Thoracic aorta (tissue), 2 donors: Measurements from ENCODE around the gene UPK2. TPM values are rescaled to one million over a fixed set of nuclear protein-coding genes. Genes with fewer than 3 reads are reported as not detected.
"Not testable (repeated sequence)": the region's sequence is repeated elsewhere in the genome, so short reads cannot be mapped to it uniquely, and the experiment has no call there.

Experiments used
- ATAC-seq: fragments of 150-250 bp; one replicate; pipeline ENCODE4 v1.8.0; 2017; ENCODE audit warnings: low read depth; ENCODE audit not compliant: insufficient number of reproducible peaks, low FRiP score
- DNase-seq: peaks from one replicate; pipeline ENCODE4 v3.0.0-alpha.2; 2020; ENCODE audit warnings: low spot score
- H3K27ac ChIP-seq, 2 donors: fragments of 200-600 bp; sonication (generic); 1 replicate in 1 of 2; 2 replicates in 1 of 2; pipeline ENCODE4 v1.5.1; 2016; ENCODE audit warnings: mild to moderate bottlenecking in 2 of 2, moderate library complexity in 2 of 2
- H3K27me3 ChIP-seq: fragments of 200-600 bp; sonication (generic); replicated peaks from 2 replicates; pipeline ENCODE4 v1.6.0; 2016; ENCODE audit warnings: mild to moderate bottlenecking; ENCODE audit not compliant: insufficient read depth
- H3K36me3 ChIP-seq: fragments of 200-600 bp; sonication (generic); one replicate; pipeline ENCODE4 v1.5.1; 2016
- H3K4me1 ChIP-seq, 2 donors: fragments of 200-600 bp; sonication (generic); 1 replicate in 1 of 2; 2 replicates in 1 of 2; pipeline versions ENCODE4 v1.5.1 to v1.6.0; 2016; ENCODE audit warnings: low read depth in 2 of 2, mild to moderate bottlenecking in 1 of 2; ENCODE audit not compliant: control insufficient read depth in 1 of 2
- H3K4me3 ChIP-seq: fragments of 200-600 bp; sonication (generic); 2 replicates; pipeline ENCODE4 v1.5.1; 2016; ENCODE audit warnings: mild to moderate bottlenecking
- H3K9me3 ChIP-seq: fragments of 200-600 bp; sonication (generic); 2 replicates; pipeline ENCODE4 v1.5.1; 2016
- CTCF ChIP-seq: fragments of 200-600 bp; sonication (generic); IDR thresholded peaks from one replicate; pipeline ENCODE4 v1.5.1; 2019; ENCODE audit warnings: antibody characterized with exemption
- total RNA-seq, 2 donors: library from RNA; depleted of rRNA; stranded (reverse); fragments of >200 nt; gene quantifications; one replicate each; pipeline versions ENCODE4 v1.1.0 to v1.2.3, GENCODE V29; 2016

UPK2 gene
- total RNA-seq, 2 donors from 2014 or later = not detected

GRCh38 chr11:118958577-118958976, 2.5 kb downstream of the UPK2 start:
- Histone ChIP-seq H3K27ac (no peak overlapping the region), H3K4me3 (no peak overlapping the region), H3K9me3 (no peaks in the 10 kb centered on the region), H3K27me3 (no peaks in the 10 kb centered on the region), H3K36me3 (no peaks in the 10 kb centered on the region), H3K4me1 (no peaks in the 10 kb centered on the region)
- no peak for ATAC-seq
- no peak for TF ChIP-seq CTCF
- DNase-seq = no peak

DNA sequence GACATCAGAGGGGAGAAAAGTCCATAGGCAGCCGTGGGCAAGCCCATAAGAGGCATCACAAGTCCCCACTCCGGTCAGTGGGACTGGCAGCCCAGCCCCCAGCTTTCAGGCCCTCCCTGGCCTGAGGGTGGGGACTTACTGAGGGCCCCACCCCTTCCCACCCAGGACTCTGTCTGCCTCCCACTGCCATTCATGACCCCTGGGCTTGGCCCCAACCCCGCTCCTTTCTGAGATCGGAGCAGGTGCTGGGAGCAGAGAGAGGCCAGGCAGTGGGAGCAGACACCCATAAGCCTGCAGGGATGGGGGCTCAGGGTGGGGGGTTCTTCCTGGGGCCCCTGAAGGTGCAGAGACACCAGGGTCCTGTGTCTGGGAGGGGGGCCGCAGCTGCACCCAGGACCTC, 5.1 kb downstream of the UPK2 start:
- no peaks in the 10 kb centered on the region for H3K4me1 ChIP-seq
- DNase-seq (no peak), ATAC-seq (no peak)
- H3K27ac ChIP-seq = no peak overlapping the region
- TF ChIP-seq CTCF = no peak
- H3K4me3 ChIP-seq = no peak overlapping the region
- H3K27me3 ChIP-seq = no peaks in the 10 kb centered on the region
- H3K36me3 ChIP-seq = no peaks in the 10 kb centered on the region
- no peaks in the 10 kb centered on the region for H3K9me3 ChIP-seq

DNA sequence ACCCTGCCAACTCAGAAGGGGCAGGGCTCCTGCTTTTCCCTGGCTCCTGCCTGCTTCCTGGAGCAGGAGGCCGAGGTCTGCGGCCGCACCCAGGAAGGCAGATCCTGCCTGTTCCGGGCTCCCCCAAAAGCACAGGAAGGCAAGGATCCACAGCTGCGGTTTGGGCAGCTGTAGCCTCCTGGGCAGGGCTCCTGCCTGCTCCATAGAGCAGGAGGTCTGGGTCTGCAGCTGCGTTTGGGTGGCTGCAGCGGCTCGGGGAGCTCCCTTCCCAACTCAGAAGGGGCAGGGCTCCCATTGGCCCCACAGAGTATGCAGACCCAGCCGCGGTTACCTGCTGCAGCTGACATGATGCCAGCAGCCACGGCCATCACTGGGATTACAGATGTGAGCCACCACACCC, 5.5 kb downstream of the UPK2 start:
- DNase-seq (no peak), ATAC-seq (no peak)
- Histone ChIP-seq H3K27ac (no peak overlapping the region), H3K36me3 (no peaks in the 10 kb centered on the region), H3K9me3 (no peaks in the 10 kb centered on the region), H3K4me3 (no peak overlapping the region), H3K4me1 (no peaks in the 10 kb centered on the region), H3K27me3 (no peaks in the 10 kb centered on the region)
- no peak for TF ChIP-seq CTCF

GRCh38 chr11:118969508-118969907, 13.4 kb downstream of the UPK2 start:
- H3K36me3 ChIP-seq, H3K9me3 ChIP-seq, ATAC-seq, H3K27me3 ChIP-seq, H3K4me3 ChIP-seq, DNase-seq, H3K27ac ChIP-seq, H3K4me1 ChIP-seq: not testable (repeated sequence)

DNA sequence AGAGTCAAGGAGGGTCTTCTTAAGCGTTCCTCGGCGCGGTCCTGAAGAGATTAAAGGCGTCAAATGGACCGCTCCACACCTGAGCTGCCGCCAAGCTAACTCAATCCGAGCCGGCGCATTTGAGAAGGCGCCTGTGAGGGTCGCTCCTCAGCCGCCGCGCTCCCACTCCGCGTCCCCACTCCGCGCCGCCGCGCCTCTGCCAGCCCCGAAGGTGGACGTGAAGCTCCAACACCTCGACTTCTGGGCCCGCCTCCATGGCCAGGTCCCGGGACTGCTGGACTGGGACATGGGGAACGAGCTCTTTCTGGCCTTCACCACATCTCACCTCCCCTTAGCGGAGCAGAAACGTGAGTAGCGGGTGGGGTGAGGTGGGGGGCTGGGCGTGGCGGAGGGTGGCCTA, 15.5 kb downstream of the UPK2 start, which contains the start of gene FOXR1:
Gene FOXR1 (plus strand): TSS at position 116 of the 400 bp plus-strand sequence. CDS start 171 bp downstream, at position 287.
- Histone ChIP-seq H3K27ac (no peak within 1 kb of the TSS), H3K4me3 (no peak within 1 kb of the TSS), H3K27me3 (no peaks in the 10 kb centered on the region), H3K4me1 (no peaks in the 10 kb centered on the region), H3K36me3 (no peaks in the 10 kb centered on the region), H3K9me3 (no peaks in the 10 kb centered on the region)
- no peak for ATAC-seq
- no peak for DNase-seq
- TF ChIP-seq CTCF = no peak

GRCh38 chr11:118973985-118974384, 17.9 kb downstream of the UPK2 start:
- no peak overlapping the region for H3K27ac ChIP-seq
- no peaks in the 10 kb centered on the region for H3K36me3 ChIP-seq
- no peaks in the 10 kb centered on the region for H3K27me3 ChIP-seq
- H3K9me3 ChIP-seq = no peaks in the 10 kb centered on the region
- no peaks in the 10 kb centered on the region for H3K4me1 ChIP-seq
- ATAC-seq (no peak), DNase-seq (no peak)
- H3K4me3 ChIP-seq = no peak overlapping the region
- TF ChIP-seq CTCF = no peak
